A549 (cell line): ENCODE data around the gene CCDC83.

Experiments
- CBX8 ChIP-seq: fragments of 200-600 bp; sonication (generic); IDR thresholded peaks from 2 replicates; pipeline ENCODE4 v1.6.1; 2016
- CHD4 ChIP-seq: fragments of 200-600 bp; sonication (generic); IDR thresholded peaks from 2 replicates; pipeline ENCODE4 v1.6.1; 2016; ENCODE audit warnings: antibody characterized with exemption, mild to moderate bottlenecking, borderline replicate concordance
- CTCF ChIP-seq: fragments of >200 bp; sonication (Bioruptor Twin); formaldehyde crosslinking; IDR thresholded peaks from 3 replicates; pipeline ENCODE4 v1.5.1; 2016
- EP300 ChIP-seq, 2 experiments: fragments of >200 bp; sonication (Bioruptor Twin); formaldehyde crosslinking; IDR thresholded peaks; 2 replicates in 1 of 2; 3 replicates in 1 of 2; pipeline ENCODE4 v1.6.1; 2016 to 2017
- NPAS2 ChIP-seq: fragments of 250-450 bp; sonication (Bioruptor Pico); IDR thresholded peaks from 2 replicates; pipeline ENCODE4 v1.8.0; 2022; ENCODE audit warnings: mild to moderate bottlenecking, moderate library complexity, borderline replicate concordance
- POLR2A ChIP-seq: IDR thresholded peaks from 2 replicates; pipeline ENCODE4 v1.6.1; 2012; ENCODE audit warnings: mild to moderate bottlenecking, low read length
- USF2 ChIP-seq: fragments of 450-650 bp; IDR thresholded peaks from 2 replicates; pipeline ENCODE4 v1.6.1; 2014; ENCODE audit warnings: antibody characterized with exemption
- TF ChIP-seq, protein P1 (sequence below): IDR thresholded peaks from 2 replicates; pipeline ENCODE4 v1.6.1; 2012

DNA sequence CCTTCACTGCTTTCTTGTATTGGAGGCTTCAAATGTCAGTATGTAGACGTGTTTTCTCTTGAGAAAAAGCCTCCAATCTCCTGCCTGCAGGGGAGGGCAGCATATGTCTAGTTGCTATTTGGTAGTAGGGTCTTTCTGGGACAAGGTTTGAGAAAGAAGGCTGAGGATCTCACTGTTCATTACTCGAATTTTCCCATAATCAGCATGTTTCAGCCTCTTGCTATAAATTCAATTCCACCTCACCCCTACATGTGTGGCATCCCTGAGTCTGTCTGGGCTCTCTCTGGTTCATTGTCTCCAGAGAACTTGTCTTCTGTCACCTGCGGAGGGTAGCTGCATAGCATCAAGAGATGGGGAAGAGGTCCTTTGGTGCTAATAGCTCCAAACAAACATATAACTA lies 19.5 kb upstream of the CCDC83 start:
- TF ChIP-seq NPAS2 (no peak), CBX8 (no peak), CTCF (no peak), EP300 (IDR thresholded peaks at IDR 0.05) (no peak), POLR2A (no peak), CHD4 (no peak), USF2 (no peak)
- TF ChIP-seq, protein P1, sequence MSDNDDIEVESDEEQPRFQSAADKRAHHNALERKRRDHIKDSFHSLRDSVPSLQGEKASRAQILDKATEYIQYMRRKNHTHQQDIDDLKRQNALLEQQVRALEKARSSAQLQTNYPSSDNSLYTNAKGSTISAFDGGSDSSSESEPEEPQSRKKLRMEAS = no peak
